SK-N-SH treated with all-trans-retinoic acid at 6 μM for 48 hours (cell line): ENCODE measurements around the gene CHST14.

Source experiments
- ATAC-seq: fragments of 200-7000 bp; cut with Tn5 transposase; 3 replicates; pipeline ENCODE4 v1.9.1; 2020; ENCODE audit warnings: mild to moderate bottlenecking, moderate library complexity
- ARNTL ChIP-seq: fragments of 450-650 bp; formaldehyde crosslinking; IDR thresholded peaks from 2 replicates; pipeline ENCODE4 v1.5.0; 2020; ENCODE audit warnings: low read depth, mild to moderate bottlenecking, moderate library complexity, borderline replicate concordance
- CSDC2 ChIP-seq: fragments of 250-450 bp; sonication (Bioruptor Pico); IDR thresholded peaks from 2 replicates; pipeline ENCODE4 v1.5.0; 2020; ENCODE audit warnings: mild to moderate bottlenecking, moderate library complexity
- ESRRG ChIP-seq: fragments of 250-450 bp; sonication (Bioruptor Pico); IDR thresholded peaks from 2 replicates; pipeline ENCODE4 v1.6.1; 2021; ENCODE audit warnings: mild to moderate bottlenecking
- ISL1 ChIP-seq: fragments of 250-450 bp; sonication (Bioruptor Pico); IDR thresholded peaks from 2 replicates; pipeline ENCODE4 v2.1.2; 2022; ENCODE audit warnings: mild to moderate bottlenecking, moderate library complexity
- OSR1 ChIP-seq: fragments of 250-450 bp; sonication (Bioruptor Pico); IDR thresholded peaks from 2 replicates; pipeline ENCODE4 v1.8.0; 2022; ENCODE audit warnings: moderate library complexity, mild to moderate bottlenecking, inconsistent platforms
- PPARA ChIP-seq: fragments of 250-450 bp; sonication (Bioruptor Pico); IDR thresholded peaks from 2 replicates; pipeline ENCODE4 v1.5.0; 2020; ENCODE audit warnings: mild to moderate bottlenecking, borderline replicate concordance
- SNAI2 ChIP-seq: fragments of 250-450 bp; sonication (Bioruptor Pico); IDR thresholded peaks from 2 replicates; pipeline ENCODE4 v1.5.0; 2020; ENCODE audit warnings: mild to moderate bottlenecking, moderate library complexity
- TOX ChIP-seq: fragments of 250-450 bp; sonication (Bioruptor Pico); IDR thresholded peaks from 2 replicates; pipeline ENCODE4 v1.8.0; 2021; ENCODE audit warnings: mild to moderate bottlenecking, moderate library complexity, borderline replicate concordance
- ZC3H10 ChIP-seq: fragments of 250-450 bp; sonication (Bioruptor Pico); IDR thresholded peaks from 2 replicates; pipeline ENCODE4 v1.5.1; 2021; ENCODE audit warnings: mild to moderate bottlenecking, moderate library complexity
- ZFP3 ChIP-seq: fragments of 250-450 bp; sonication (Bioruptor Pico); IDR thresholded peaks from 2 replicates; pipeline ENCODE4 v1.5.0; 2020; ENCODE audit warnings: mild to moderate bottlenecking, moderate library complexity
- ZFP30 ChIP-seq: fragments of 450-650 bp; formaldehyde crosslinking; IDR thresholded peaks from 2 replicates; pipeline ENCODE4 v1.5.0; 2022; ENCODE audit warnings: mild to moderate bottlenecking, moderate library complexity
- ZNF565 ChIP-seq: fragments of 450-650 bp; formaldehyde crosslinking; conservative IDR thresholded peaks from 2 replicates; pipeline ENCODE4 v1.5.0; 2020; ENCODE audit warnings: low read depth, mild to moderate bottlenecking, moderate library complexity
- ZNF70 ChIP-seq: fragments of 450-650 bp; formaldehyde crosslinking; IDR thresholded peaks from 2 replicates; pipeline ENCODE4 v1.5.0; 2020; ENCODE audit warnings: mild to moderate bottlenecking, moderate library complexity
- ZNF8 ChIP-seq: fragments of 450-650 bp; formaldehyde crosslinking; IDR thresholded peaks from 2 replicates; pipeline ENCODE4 v1.5.0; 2020; ENCODE audit warnings: mild to moderate bottlenecking, moderate library complexity
- TF ChIP-seq, protein P1 (sequence below): fragments of 250-450 bp; sonication (Bioruptor Pico); IDR thresholded peaks from 2 replicates; pipeline ENCODE4 v1.8.0; 2020; ENCODE audit warnings: mild to moderate bottlenecking, moderate library complexity, borderline replicate concordance
- TF ChIP-seq, protein P2 (sequence below): fragments of 250-450 bp; sonication (Bioruptor Pico); IDR thresholded peaks from 2 replicates; pipeline ENCODE4 v1.5.0; 2020; ENCODE audit warnings: mild to moderate bottlenecking, moderate library complexity
- TF ChIP-seq, protein P3 (sequence below): fragments of 250-450 bp; sonication (Bioruptor Pico); IDR thresholded peaks from 2 replicates; pipeline ENCODE4 v1.8.0; 2021; ENCODE audit warnings: low read depth, mild to moderate bottlenecking, moderate library complexity, borderline replicate concordance
- TF ChIP-seq, protein P4 (sequence below): fragments of 250-450 bp; sonication (Bioruptor Pico); IDR thresholded peaks from 2 replicates; pipeline ENCODE4 v1.5.1; 2020; ENCODE audit warnings: low read depth, mild to moderate bottlenecking, moderate library complexity
- TF ChIP-seq, protein P5 (sequence below): fragments of 250-450 bp; sonication (Bioruptor Pico); IDR thresholded peaks from 2 replicates; pipeline ENCODE4 v1.5.1; 2021; ENCODE audit warnings: mild to moderate bottlenecking, moderate library complexity

Gene CHST14

DNA sequence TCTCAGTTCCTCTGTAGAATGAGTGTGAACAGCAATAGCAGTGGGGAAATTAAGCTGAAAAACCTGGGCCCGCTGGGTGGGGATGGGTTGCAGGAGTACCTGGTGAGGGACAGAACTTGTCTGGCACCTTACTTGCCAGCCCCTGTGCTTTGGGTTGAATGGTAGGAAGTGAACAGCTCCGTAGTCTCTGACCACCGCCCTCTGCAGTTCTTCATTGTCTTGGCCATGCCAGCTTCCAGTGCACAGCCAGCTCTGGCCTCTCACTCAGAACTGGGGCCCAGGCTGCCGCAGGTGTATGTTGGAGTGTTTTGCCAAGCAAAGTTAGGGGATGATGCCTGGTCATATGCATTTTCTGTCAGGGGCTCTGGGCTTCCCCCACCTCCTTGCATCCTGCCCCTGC is 14.0 kb upstream of the CHST14 start:
- TF ChIP-seq ZNF70 (CRISPR knock-in tag) (no peak), ZNF8 (CRISPR knock-in tag) (no peak), CSDC2 (CRISPR knock-in tag) (no peak), ARNTL (CRISPR knock-in tag) (no peak), PPARA (CRISPR knock-in tag) (no peak), OSR1 (no peak), SNAI2 (no peak), ZC3H10 (no peak), ESRRG (no peak), TOX (CRISPR knock-in tag) (no peak)
- TF ChIP-seq, protein P1, sequence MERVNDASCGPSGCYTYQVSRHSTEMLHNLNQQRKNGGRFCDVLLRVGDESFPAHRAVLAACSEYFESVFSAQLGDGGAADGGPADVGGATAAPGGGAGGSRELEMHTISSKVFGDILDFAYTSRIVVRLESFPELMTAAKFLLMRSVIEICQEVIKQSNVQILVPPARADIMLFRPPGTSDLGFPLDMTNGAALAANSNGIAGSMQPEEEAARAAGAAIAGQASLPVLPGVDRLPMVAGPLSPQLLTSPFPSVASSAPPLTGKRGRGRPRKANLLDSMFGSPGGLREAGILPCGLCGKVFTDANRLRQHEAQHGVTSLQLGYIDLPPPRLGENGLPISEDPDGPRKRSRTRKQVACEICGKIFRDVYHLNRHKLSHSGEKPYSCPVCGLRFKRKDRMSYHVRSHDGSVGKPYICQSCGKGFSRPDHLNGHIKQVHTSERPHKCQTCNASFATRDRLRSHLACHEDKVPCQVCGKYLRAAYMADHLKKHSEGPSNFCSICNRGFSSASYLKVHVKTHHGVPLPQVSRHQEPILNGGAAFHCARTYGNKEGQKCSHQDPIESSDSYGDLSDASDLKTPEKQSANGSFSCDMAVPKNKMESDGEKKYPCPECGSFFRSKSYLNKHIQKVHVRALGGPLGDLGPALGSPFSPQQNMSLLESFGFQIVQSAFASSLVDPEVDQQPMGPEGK (CRISPR knock-in tag), result no peak
- TF ChIP-seq, protein P2, sequence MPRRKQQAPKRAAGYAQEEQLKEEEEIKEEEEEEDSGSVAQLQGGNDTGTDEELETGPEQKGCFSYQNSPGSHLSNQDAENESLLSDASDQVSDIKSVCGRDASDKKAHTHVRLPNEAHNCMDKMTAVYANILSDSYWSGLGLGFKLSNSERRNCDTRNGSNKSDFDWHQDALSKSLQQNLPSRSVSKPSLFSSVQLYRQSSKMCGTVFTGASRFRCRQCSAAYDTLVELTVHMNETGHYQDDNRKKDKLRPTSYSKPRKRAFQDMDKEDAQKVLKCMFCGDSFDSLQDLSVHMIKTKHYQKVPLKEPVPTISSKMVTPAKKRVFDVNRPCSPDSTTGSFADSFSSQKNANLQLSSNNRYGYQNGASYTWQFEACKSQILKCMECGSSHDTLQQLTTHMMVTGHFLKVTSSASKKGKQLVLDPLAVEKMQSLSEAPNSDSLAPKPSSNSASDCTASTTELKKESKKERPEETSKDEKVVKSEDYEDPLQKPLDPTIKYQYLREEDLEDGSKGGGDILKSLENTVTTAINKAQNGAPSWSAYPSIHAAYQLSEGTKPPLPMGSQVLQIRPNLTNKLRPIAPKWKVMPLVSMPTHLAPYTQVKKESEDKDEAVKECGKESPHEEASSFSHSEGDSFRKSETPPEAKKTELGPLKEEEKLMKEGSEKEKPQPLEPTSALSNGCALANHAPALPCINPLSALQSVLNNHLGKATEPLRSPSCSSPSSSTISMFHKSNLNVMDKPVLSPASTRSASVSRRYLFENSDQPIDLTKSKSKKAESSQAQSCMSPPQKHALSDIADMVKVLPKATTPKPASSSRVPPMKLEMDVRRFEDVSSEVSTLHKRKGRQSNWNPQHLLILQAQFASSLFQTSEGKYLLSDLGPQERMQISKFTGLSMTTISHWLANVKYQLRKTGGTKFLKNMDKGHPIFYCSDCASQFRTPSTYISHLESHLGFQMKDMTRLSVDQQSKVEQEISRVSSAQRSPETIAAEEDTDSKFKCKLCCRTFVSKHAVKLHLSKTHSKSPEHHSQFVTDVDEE (CRISPR knock-in tag), result no peak
- TF ChIP-seq, protein P3, sequence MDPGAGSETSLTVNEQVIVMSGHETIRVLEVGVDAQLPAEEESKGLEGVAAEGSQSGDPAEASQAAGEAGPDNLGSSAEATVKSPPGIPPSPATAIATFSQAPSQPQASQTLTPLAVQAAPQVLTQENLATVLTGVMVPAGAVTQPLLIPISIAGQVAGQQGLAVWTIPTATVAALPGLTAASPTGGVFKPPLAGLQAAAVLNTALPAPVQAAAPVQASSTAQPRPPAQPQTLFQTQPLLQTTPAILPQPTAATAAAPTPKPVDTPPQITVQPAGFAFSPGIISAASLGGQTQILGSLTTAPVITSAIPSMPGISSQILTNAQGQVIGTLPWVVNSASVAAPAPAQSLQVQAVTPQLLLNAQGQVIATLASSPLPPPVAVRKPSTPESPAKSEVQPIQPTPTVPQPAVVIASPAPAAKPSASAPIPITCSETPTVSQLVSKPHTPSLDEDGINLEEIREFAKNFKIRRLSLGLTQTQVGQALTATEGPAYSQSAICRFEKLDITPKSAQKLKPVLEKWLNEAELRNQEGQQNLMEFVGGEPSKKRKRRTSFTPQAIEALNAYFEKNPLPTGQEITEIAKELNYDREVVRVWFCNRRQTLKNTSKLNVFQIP (CRISPR knock-in tag), result no peak
- TF ChIP-seq, protein P4, sequence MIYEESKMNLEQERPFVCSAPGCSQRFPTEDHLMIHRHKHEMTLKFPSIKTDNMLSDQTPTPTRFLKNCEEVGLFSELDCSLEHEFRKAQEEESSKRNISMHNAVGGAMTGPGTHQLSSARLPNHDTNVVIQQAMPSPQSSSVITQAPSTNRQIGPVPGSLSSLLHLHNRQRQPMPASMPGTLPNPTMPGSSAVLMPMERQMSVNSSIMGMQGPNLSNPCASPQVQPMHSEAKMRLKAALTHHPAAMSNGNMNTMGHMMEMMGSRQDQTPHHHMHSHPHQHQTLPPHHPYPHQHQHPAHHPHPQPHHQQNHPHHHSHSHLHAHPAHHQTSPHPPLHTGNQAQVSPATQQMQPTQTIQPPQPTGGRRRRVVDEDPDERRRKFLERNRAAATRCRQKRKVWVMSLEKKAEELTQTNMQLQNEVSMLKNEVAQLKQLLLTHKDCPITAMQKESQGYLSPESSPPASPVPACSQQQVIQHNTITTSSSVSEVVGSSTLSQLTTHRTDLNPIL (CRISPR knock-in tag), result no peak
- ATAC-seq, result no peak

DNA sequence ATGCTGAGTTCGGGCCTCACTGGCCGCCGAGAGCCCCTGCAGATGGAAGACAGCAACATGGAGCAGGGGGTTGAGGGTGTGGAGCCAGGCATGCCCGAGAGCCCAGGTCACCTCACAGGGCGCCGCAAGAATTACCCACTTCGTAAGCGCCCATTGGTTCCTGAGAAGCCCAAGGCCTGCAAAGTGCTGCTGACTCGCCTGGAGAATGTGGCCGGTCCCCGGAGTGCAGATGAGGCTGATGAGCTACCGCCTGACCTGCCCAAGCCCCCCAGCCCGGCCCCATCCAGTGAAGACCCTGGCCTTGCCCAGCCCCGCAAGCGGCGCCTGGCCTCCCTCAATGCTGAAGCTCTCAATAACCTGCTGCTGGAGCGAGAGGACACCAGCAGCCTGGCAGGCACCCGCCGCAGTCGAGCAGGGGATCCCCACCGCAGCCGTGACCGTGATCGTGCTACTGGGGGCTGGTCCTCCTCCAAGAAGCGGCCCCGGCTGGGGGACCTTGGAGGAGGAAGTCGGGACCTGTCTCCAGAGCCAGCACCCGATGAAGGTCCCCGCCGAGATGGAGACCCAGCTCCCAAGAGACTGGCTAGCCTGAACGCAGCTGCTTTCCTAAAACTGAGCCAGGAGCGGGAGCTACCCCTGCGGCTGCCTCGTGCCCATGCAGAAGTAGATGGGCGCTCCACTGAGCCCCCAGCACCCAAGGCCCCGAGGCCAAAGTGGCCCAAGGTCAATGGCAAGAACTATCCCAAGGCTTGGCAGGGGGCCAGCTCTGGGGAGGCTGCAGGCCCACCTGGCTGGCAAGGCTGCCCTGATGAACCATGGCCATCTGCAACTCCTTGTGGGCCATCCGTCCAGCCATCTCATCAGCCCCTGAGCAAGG is 12.1 kb upstream of the CHST14 start:
- TF ChIP-seq PPARA (CRISPR knock-in tag), result no peak
- no peak for TF ChIP-seq ISL1
- no peak for TF ChIP-seq ESRRG
- no peak for TF ChIP-seq OSR1
- no peak for TF ChIP-seq TOX (CRISPR knock-in tag)
- TF ChIP-seq, protein P2 (CRISPR knock-in tag), result no peak
- TF ChIP-seq, protein P5, sequence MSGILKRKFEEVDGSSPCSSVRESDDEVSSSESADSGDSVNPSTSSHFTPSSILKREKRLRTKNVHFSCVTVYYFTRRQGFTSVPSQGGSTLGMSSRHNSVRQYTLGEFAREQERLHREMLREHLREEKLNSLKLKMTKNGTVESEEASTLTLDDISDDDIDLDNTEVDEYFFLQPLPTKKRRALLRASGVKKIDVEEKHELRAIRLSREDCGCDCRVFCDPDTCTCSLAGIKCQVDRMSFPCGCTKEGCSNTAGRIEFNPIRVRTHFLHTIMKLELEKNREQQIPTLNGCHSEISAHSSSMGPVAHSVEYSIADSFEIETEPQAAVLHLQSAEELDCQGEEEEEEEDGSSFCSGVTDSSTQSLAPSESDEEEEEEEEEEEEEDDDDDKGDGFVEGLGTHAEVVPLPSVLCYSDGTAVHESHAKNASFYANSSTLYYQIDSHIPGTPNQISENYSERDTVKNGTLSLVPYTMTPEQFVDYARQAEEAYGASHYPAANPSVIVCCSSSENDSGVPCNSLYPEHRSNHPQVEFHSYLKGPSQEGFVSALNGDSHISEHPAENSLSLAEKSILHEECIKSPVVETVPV (CRISPR knock-in tag), result no peak
- no peak for TF ChIP-seq CSDC2 (CRISPR knock-in tag)
- no peak for TF ChIP-seq ZC3H10
- no peak for TF ChIP-seq ZFP3
- TF ChIP-seq ZFP30 (CRISPR knock-in tag), result no peak
- TF ChIP-seq ARNTL (CRISPR knock-in tag), result no peak
- no peak for TF ChIP-seq ZNF70 (CRISPR knock-in tag)
- no peak for TF ChIP-seq ZNF565
- no peak for ATAC-seq
